Activated CD4-positive, alpha-beta T cell treated with anti-CD3 and anti-CD28 coated beads, Interleukin-2, amount 50 U/mL, for 4 hours (primary cell): ENCODE results near the gene SLIT3.
"Not testable (repeated sequence)": the region's sequence is repeated elsewhere in the genome, so short reads cannot be mapped to it uniquely, and the experiment has no call there.

Experiments
- DNase-seq, 2 experiments: peaks; one replicate each; pipeline ENCODE4 v3.0.0-alpha.2; 2020

SLIT3 gene

DNA sequence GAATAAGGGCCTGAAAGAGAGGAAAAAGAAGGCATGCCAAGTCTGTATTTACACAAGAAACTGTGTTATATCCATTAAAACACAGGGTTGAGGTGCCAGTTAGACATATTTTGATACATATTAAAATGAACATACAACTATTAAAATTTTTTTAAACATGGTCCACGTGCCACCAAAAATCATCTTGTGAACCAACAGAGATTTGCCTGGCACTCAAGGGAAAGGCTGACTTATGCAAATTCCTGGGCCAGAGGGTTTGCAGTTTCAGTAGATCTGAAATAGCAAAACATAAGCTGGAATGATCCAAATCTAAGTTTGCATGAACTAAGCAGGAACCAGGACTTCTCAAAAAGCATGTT lies 168.7 kb downstream of the SLIT3 start:
- no peak for DNase-seq

DNA sequence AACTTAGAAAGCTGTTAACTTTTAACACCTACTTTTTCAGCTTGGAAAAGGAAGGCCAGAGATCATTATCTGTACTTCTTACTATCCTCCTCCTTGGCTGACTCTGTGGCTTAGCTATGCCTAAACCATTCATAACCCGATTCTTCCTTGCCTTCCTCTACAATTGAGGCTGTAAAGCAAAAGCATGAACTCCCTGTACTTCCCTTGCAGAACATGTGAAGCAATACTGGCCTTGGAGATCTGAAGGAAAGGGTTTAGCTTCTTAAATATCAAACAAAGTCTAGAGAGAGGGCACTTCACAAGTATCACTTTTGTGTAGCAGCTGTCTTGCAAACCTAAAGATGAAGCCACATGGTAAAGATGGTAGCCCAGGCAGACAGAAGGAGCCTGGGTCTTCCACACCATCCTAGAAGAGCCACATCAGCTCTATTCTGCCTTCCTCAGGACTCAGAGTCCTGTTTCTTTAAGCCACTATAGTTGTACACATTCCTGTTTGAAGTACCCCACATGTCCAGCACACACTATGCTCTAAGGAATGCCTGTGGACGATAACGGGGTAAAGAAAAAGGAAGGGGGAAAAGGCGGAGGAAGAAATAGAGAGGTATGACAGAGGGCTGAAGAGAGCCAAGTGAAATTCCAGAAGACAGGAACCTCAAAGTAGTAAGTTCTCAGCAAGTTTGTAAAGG lies 169.2 kb downstream of the SLIT3 start:
- no peak for DNase-seq

- no peak for DNase-seq
Measured at GRCh38 chr5:169128679-169129078, 172.3 kb downstream of the SLIT3 start.

DNA sequence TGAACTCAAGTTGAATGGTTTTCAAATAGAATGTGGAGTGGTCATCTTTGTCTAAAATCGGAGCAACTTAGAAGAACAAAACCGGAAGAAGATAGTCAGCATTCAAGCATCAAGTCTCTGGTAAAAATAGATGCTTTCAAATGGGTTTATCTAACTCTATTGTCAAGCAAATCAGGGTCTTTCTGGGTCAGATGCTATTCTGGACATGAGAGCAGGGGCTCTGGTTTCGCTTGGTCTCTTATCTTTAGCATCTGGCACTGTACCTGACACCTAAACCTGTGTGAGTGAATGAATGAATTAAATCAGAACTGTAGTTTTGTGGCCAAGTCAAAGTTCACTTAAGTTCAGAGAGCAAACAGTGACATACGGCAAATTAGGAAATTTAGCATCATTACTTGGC lies 173.5 kb downstream of the SLIT3 start:
- DNase-seq: no peak

DNA sequence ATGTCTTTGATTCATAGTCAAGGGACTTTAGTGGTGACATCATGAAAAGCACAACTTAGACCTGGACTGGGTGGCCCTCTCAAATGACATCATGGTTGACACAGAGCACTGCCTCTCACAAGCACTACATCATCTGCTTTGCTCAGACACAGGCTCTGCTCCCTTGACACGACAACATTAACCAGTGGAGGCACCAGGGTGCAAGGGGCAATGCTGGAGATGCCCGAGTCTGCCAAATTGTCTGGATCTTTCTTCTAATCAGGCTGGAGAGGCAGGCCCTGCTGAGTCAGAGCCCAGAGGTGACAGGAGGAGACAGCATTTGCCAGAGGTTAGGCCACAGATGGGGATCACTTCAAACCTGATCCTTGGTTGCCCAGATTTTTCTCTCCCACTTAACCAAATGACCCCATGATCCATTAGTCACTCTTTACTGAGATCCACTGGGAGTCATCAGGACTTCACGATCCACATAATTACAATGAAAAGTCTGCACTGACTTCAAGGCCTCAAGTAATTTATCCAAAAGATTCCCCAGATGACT lies 174.4 kb downstream of the SLIT3 start:
- DNase-seq: no peak

DNA sequence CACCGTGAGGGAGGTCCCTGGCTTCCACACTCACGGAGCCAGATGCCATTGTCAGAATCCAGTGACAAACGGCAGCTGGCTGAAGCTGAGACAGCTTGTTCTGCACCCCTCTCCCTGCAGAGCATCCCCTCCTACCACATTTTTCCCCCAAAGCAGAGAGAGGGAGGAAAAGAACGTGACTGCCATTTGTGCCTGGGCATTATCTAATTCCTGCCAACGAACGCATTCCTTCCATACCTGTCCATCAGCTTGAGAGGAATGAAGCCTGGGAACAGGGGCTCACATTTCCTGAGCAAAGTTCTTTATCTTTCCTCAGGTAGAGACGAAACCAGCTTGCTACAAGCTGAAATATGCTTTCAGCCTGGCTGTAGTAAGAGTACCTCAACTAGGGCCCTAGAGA lies 175.4 kb downstream of the SLIT3 start:
- DNase-seq: no peak

GRCh38 chr5:169122951-169123350 lies 178.0 kb downstream of the SLIT3 start:
- DNase-seq: no peak

DNA sequence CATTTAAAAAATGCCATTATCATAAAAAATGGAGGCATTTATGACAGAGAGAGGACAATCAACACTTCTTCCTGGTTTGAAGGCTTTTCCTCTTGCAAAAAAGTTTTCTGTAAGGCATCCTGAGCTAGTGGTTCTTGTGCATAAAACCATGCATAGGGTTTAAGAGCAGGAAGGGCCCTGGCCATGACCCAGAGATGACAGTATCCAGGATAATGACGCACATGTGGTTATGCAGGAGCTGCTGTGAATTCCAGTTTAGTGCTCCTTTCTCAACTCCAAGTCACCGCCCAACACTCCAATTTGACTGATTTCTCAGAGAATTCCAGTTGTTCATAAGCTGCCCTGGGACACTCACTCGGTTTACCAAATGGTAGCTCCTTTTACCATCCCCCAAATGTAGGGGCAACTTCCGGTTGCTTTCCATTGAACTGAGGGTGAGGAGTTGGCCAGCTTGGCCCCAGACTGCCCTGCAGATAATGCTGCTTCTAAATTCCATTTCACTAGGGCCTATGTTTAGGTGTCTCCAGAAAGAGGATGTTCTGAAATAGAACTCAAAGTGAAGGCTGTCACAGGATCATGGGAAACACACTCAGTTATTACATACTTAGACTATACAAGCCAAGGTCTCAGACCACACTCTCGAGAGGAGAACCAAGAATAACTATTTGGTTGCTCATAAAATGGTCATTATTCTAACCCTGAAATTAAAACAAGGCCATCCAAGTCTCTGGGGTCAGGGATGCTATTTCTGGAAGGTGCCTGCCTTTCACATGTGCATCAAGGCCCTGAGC lies 179.1 kb downstream of the SLIT3 start:
- no peak for DNase-seq

DNA sequence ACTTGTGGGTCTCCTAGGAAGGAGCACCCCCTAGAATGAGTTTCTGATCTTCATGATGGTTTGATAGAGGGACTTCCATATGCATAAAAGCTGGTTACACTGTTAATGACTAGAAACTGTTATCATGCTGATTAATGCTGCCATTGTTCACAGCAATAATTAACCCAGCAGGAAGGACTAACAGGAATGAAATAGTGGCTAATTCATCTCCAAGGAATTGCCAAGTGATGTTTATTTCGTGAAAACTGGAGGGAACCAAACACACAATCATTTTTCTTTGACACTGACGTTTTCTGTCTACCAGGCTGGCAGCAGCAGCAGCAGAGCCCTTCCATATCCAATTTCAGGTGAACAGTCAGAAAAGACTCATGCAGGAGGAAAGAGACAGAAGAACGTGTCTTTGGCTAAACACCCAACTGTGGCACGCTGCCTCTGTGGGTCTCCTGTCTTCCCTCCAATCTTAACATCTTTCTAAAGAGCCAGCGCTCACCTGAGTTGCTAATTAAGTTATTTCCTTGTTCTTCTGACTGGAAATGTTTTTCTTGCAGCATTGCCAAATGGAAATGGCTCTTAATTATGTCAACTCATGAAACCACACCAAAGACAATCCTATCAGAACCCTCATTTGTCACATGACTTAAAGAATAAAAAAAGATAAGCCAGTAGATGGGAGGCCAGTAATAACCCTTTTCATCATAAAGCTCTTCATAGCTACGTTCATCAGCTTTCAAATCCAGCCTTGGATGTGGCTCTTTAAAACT lies 181.5 kb downstream of the SLIT3 start:
- no peak for DNase-seq

DNA sequence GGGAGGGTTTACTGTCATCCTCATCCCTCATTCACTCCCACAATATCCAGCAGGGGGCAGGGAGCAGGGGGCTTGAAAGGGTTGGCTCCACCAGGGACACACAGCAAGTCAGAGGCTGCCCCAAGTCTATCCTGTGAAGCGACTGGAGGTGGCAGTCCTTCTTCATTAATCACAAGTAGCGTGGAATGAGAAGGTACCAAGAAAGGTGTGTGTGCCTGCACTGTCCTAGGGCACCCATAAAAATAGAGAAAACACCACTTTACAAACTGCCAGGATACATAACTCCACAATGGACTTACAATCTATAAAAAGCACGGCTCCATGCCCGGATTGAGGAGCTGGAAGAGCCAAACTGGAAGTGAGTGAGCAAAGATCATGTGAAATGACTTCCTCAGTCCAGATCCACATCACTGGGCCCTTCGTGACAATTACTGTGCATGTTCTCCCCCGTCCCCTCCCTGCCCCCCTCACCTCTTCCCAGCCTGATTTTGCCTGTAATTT lies 183.9 kb downstream of the SLIT3 start:
- DNase-seq: no peak

GRCh38 chr5:169115461-169116124 lies 185.3 kb downstream of the SLIT3 start:
- no peak for DNase-seq

- DNase-seq: no peak
Measured at GRCh38 chr5:169114466-169115065, 186.4 kb downstream of the SLIT3 start.

GRCh38 chr5:169112016-169112415 lies 188.9 kb downstream of the SLIT3 start:
- no peak for DNase-seq

GRCh38 chr5:169106911-169107706 lies 193.8 kb downstream of the SLIT3 start:
- no peak for DNase-seq

DNA sequence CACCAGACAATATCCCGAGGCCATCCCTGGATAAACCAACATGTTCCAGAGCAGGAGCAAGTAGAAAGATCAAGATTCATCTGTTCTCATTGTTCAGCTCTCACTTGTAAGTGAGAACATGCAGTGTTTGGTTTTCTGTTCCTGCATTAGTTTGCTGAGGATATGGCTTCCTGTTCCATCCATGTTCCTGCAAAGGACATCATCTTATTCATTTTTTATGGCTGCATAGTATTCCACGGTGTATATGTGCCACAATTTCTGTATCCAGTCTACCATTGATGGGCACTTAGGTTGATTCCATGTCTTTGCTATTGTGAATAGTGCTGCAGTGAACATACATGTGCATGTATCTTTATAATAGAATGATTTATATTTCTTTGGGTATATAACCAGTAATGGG lies 195.4 kb downstream of the SLIT3 start:
- DNase-seq: not testable (repeated sequence)

DNA sequence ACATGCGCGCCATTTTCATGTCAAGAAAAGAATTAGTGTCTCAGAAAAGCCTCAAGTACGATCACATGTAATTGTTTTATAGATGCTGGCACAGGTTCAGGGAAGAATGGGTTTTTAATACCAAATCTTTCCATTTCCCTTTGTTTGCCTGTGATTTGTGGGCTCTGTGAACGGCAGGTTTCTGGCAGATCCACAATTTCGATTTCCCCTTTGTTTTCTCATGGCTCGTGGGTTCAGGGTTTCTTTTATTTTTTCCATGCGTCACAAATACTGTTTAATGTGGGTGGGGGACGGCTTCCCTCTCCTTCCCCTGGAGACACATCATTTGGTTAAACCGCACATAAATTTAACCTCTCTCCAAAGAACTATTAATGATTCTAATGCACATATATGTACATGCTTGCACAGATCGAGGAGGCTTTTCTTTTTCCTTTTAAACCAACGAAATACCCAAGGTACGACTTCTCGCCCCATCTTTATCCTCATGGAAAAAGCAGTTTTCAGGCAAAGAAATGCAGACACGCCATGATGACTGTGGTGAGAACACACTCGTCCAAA lies 195.9 kb downstream of the SLIT3 start:
- no peak for DNase-seq

GRCh38 chr5:169103586-169104181 lies 197.3 kb downstream of the SLIT3 start:
- DNase-seq: no peak

GRCh38 chr5:169101966-169102365 lies 199.0 kb downstream of the SLIT3 start:
- DNase-seq: no peak

DNA sequence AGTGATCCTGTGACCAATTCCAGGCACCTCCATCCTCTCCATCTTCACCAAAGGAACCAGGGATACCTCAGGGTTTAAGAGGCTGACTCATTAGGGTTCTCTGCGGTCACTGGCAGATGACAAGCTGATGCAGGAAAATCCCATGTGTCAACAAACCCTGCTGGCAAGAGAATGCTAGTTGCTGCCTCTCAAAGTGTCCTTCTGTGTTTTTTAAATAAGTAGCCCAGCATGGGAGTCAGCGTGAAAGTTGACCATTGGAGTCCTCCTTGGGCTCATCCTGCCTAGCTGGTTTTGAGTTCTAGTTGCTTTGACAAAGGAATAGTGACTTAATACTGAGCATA lies 200.2 kb downstream of the SLIT3 start:
- DNase-seq: no peak

DNA sequence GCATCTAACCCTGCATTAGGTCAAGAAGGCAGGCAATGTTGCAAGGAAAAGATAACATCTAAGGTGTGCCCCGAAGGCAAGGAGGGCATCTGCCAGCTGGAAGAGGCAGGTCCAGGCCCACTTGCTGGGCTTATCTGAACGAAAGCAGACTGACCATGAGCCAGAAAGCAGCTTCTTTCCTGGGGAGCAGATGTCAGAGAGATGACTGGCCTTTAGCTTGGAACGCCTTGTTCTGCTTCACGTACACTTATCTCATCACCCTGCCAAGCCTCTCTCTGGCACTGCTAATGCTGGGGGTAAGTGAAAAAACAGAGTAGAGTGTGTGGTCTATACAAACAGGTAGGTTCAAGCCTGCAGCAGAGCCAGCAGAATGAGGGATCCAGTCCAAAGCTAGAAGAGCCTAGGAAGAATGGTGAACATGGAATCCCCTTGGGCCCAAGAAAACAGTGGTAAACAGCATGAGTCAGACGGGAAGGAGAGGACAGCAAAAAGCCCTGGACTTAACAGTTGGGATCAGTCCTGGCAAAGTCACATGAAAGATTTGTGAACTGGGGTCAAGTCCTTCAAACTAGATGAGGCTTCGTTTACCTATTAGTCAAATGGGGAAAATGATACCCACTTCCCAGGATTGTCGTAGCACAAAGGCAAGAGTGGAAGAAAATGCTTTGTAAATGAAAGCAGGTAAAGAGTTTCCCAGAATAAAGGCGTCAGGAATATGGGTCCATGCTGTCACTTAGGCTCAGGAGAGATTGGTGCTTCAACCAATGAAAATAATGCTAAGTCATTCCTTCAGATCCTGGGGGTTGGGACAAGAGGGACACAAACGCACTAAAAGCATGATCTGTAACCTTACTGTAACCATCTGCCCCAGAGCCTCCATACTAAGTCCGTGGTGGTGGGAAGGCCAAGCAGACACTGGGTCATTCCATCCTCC lies 200.9 kb downstream of the SLIT3 start:
- no peak for DNase-seq
